Peyer's patch (tissue), 4 donors: ENCODE measurements around the gene RTTN. TPM values are rescaled to one million over a fixed set of nuclear protein-coding genes. Genes with fewer than 3 reads are reported as not detected.

Experiments used
- DNase-seq, 3 donors: peaks; one replicate each; pipeline ENCODE4 v3.0.0-alpha.2; 2017 to 2019
- H3K27ac ChIP-seq, 4 donors: fragments of 200-600 bp; sonication (generic); one replicate each; pipeline ENCODE4 v1.5.1; 2016 to 2019
- H3K27me3 ChIP-seq, 2 donors: fragments of 200-600 bp; sonication (generic); one replicate each; pipeline ENCODE4 v1.5.1; 2019
- H3K36me3 ChIP-seq, 3 donors: fragments of 200-600 bp; sonication (generic); one replicate each; pipeline ENCODE4 v1.5.1; 2016 to 2019
- H3K4me1 ChIP-seq, 4 donors: fragments of 200-600 bp; sonication (generic); one replicate each; pipeline ENCODE4 v1.5.1; 2016 to 2019
- H3K4me3 ChIP-seq, 4 donors: fragments of 200-600 bp; sonication (generic); 1 replicate in 3 of 4; 2 replicates in 1 of 4; pipeline ENCODE4 v1.5.1; 2016 to 2019; ENCODE audit warnings: mild to moderate bottlenecking in 1 of 4
- H3K9me3 ChIP-seq, 4 donors: fragments of 200-600 bp; sonication (generic); one replicate each; pipeline ENCODE4 v1.5.1; 2016 to 2019; ENCODE audit warnings: mild to moderate bottlenecking in 1 of 4
- POLR2A ChIP-seq, 2 donors: fragments of 450-650 bp; IDR thresholded peaks; one replicate each; pipeline ENCODE4 v1.5.1; 2017; ENCODE audit warnings: antibody characterized with exemption in 2 of 2, mild to moderate bottlenecking in 2 of 2, moderate library complexity in 2 of 2
- total RNA-seq, 4 donors: library from RNA; depleted of rRNA; stranded (reverse); fragments of >200 nt; gene quantifications; one replicate each; pipeline ENCODE4 v1.1.0, GENCODE V29; 2016
- TF ChIP-seq, protein P1 (sequence below), 6 experiments: fragments of 450-650 bp in 4 of 6; fragments of 200-600 bp in 2 of 6; sonication (generic) in 1 of 6; IDR thresholded peaks; one replicate each; pipeline ENCODE4 v1.5.1; 2017 to 2019; ENCODE audit warnings: antibody characterized with exemption in 6 of 6, mild to moderate bottlenecking in 3 of 6, moderate library complexity in 1 of 6

RTTN gene
- total RNA-seq, 4 donors from 2014 or later, result 15.3 to 28.1 (median 22.2) TPM

DNA sequence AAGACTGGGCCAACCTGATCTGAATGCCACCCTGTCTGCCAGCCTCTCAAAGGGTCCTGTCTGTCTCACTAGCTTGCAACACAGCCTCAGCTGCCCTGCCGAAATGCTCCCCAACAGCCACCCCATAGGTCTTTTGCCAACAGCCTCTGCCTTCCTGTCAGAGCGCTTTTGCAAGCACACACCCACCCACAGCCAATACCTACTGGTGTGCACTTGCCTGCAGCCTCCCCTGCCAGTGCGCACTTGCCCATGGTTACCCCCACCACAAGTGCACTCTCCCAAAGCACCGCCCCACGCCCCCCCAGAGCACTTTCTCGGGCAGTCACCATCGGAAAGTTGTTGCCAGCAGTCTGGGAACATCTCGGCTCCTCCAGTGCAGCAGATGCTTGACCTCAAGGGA lies 48.6 kb downstream of the RTTN start:
- H3K9me3 ChIP-seq, result no peaks in the 10 kb centered on the region
- peaks cover 0 to 5% (median 0%) of the 10 kb centered on the region in 3 donors for H3K36me3 ChIP-seq
- H3K27me3 ChIP-seq, result no peaks in the 10 kb centered on the region
- H3K4me1 ChIP-seq, result no peaks in the 10 kb centered on the region
- H3K27ac ChIP-seq, result no peak overlapping the region
- no peak overlapping the region for H3K4me3 ChIP-seq
- DNase-seq, result no peak
- no peak for TF ChIP-seq POLR2A (IDR thresholded peaks at IDR 0.05)
- TF ChIP-seq, protein P1, sequence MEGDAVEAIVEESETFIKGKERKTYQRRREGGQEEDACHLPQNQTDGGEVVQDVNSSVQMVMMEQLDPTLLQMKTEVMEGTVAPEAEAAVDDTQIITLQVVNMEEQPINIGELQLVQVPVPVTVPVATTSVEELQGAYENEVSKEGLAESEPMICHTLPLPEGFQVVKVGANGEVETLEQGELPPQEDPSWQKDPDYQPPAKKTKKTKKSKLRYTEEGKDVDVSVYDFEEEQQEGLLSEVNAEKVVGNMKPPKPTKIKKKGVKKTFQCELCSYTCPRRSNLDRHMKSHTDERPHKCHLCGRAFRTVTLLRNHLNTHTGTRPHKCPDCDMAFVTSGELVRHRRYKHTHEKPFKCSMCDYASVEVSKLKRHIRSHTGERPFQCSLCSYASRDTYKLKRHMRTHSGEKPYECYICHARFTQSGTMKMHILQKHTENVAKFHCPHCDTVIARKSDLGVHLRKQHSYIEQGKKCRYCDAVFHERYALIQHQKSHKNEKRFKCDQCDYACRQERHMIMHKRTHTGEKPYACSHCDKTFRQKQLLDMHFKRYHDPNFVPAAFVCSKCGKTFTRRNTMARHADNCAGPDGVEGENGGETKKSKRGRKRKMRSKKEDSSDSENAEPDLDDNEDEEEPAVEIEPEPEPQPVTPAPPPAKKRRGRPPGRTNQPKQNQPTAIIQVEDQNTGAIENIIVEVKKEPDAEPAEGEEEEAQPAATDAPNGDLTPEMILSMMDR (IDR thresholded peaks at IDR 0.05), result no peak

DNA sequence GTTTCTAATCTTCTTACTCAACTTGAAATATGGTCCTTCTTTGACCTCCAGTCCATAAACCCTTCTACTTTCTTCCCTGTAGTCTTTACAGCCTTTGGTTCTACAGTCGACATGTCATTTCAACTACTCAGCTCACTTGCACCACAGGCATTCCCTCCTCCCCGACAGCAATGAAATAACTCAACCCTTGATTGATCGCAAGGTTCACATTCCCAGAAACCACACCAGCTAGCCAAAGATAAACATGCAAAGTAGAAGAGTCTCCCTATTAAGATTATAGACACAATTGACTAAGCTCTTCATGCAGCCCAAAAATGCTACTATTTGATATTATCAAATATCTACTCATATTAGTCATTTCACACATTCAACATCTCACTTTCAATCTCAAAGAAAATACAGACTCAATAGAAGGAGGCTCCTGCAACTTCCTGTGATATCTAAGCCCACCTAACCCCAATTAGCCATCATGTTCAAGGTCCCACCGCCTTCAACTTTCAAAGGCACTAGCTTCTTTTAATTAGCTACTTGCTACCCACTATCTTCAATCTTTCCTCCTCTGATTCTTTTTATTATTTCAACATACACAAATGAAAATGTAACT lies 50.8 kb downstream of the RTTN start:
- TF ChIP-seq, protein P1 (IDR thresholded peaks at IDR 0.05), result no peak
- TF ChIP-seq POLR2A (IDR thresholded peaks at IDR 0.05), result no peak
- no peak overlapping the region for H3K4me3 ChIP-seq
- no peaks in the 10 kb centered on the region for H3K9me3 ChIP-seq
- H3K36me3 ChIP-seq, result peaks cover 0 to 5% (median 0%) of the 10 kb centered on the region in 3 donors
- H3K27ac ChIP-seq, result no peak overlapping the region
- no peaks in the 10 kb centered on the region for H3K4me1 ChIP-seq
- no peak for DNase-seq
- H3K27me3 ChIP-seq, result no peaks in the 10 kb centered on the region

DNA sequence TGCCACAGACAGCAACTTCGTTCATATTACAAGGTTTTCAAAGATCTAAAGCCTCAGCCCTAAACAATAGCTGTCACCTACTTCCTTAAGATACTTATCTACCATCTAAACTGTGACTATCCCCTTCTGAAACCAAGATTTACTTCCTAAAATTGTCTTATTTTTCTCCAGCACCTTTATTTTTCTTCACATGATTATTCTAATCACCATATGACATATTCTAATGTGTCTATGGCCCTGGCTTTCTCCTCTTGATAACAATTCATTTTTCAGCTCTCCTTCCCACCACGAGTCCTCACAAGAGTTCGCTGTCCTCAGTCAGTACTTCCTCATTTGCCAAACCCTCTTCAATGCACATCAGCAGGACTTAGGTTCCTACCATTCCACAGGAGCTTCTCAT lies 53.9 kb downstream of the RTTN start:
- Histone ChIP-seq H3K4me3 (no peak overlapping the region), H3K9me3 (no peaks in the 10 kb centered on the region), H3K4me1 (no peaks in the 10 kb centered on the region), H3K27ac (no peak overlapping the region), H3K36me3 (peaks cover 0 to 14% (median 0%) of the 10 kb centered on the region in 3 donors), H3K27me3 (no peaks in the 10 kb centered on the region)
- DNase-seq, result no peak
- TF ChIP-seq POLR2A (IDR thresholded peaks at IDR 0.05), result no peak
- TF ChIP-seq, protein P1 (IDR thresholded peaks at IDR 0.05), result no peak

DNA sequence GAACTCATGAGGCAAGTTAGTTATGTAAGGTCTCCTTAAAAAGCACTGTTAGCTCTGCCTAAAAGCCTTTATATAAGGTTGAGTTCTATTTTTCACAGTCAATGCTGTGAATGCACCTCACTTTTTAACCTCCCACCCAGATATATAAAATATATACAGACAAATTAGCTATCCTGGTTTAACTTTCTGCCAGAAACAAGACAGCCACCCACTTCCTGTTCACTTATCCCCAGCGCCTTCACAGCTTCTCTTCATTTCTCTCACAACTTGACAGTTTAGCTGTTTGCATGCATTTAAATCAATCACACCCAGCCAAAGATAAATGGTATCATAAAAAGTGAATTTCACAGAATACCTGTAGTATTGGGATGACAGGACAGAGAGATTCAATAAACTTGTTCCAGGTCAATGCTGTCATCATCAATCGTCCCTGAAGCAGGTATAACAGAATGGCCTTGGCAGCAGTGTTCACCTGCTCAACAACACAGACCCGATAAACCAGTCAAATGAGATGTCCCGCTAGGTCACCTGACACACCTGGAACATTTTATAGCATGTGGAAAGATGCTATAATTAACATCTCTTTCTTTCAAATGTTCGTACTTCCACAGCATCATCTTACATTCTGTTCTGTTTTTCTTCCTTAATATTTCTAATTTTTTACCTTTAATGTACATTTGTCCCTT lies 55.7 kb downstream of the RTTN start:
- Histone ChIP-seq H3K27me3 (no peaks in the 10 kb centered on the region), H3K27ac (no peak overlapping the region), H3K9me3 (no peaks in the 10 kb centered on the region), H3K4me3 (no peak overlapping the region), H3K36me3 (peaks cover 0 to 14% (median 0%) of the 10 kb centered on the region in 3 donors), H3K4me1 (no peaks in the 10 kb centered on the region)
- TF ChIP-seq POLR2A (IDR thresholded peaks at IDR 0.05), result no peak
- TF ChIP-seq, protein P1 (IDR thresholded peaks at IDR 0.05), result no peak
- no peak for DNase-seq

DNA sequence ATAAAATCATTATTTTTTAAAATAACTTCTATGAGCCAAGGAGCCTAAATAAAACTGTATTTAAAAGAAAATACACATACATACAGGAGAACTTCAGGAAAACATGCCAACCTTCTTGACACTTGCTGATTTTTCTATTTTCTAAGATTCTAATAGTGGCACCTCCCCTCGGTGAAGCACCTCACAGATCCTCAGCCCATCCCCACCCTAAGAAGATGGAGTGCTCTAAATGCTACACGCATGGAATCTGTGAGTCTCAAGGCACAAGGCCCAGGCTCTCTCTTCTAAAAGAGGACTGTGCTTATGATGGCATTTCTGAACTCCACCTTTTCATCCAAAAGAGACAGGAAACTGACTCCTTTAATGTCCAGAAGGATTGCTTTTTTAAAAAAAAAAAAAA lies 56.3 kb downstream of the RTTN start:
- no peaks in the 10 kb centered on the region for H3K9me3 ChIP-seq
- H3K27ac ChIP-seq, result no peak overlapping the region
- no peak for DNase-seq
- H3K4me1 ChIP-seq, result no peaks in the 10 kb centered on the region
- TF ChIP-seq, protein P1 (IDR thresholded peaks at IDR 0.05), result no peak
- no peak for TF ChIP-seq POLR2A (IDR thresholded peaks at IDR 0.05)
- no peak overlapping the region for H3K4me3 ChIP-seq
- no peaks in the 10 kb centered on the region for H3K27me3 ChIP-seq
- H3K36me3 ChIP-seq, result peaks cover 0 to 14% (median 0%) of the 10 kb centered on the region in 3 donors
